Measurements from ENCODE around the gene PTPRE. TPM values are rescaled to one million over a fixed set of nuclear protein-coding genes. Genes with fewer than 3 reads are reported as not detected.

Gene PTPRE
- total RNA-seq, 1 donor from 2014 or later: 35.7 TPM

- intact Hi-C loops (cut with micrococcal nuclease): no loop called here
Measured at GRCh38 chr10:128110339-128110738, 203.4 kb downstream of the PTPRE start.

DNA sequence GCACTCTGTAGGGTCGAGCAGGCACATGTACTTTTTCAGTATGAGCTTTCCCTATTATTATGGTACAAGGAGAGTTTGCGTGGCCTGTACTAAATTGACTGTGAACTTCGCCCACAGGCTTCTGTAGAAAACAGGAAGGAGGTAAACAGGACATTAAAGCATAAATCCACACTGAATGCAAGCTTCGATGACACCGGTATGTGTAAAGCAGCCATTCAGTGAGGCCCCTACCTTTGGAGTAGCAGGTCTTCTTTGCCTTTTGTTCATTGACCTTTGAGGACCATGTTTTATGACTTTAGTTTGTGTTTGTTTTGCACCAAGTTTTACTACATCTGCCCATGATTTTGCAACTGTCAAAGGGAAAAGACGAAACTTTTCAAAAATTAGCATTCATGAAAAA is 204.8 kb downstream of the PTPRE start:
- intact Hi-C loops (cut with micrococcal nuclease): no loop called here

GRCh38 chr10:128113026-128113425 is 206.1 kb downstream of the PTPRE start:
- intact Hi-C loops (cut with micrococcal nuclease): no loop called here

- intact Hi-C loops (cut with micrococcal nuclease): no loop called here
Measured at GRCh38 chr10:128114901-128115300, 208.0 kb downstream of the PTPRE start.

DNA sequence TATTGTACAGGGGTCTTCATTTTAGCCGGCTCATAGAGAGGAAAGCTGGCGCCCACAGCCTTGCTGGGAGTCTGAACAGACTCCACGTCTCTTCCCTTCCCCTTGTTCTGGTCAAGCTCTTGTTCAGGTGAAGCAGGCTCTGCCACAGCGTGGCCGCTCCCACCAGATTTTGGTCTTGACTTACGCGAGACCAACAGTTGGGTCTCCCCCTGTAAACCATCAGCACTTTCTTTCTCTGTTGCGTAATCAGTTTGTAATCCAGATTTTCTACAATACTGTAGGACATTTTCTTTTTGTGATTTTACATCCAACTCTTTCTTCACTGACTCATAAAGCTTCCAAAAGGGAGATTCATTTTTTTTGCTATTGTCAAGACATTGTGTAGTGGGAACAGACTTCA is 208.5 kb downstream of the PTPRE start:
- intact Hi-C loops (cut with micrococcal nuclease): no loop called here

GRCh38 chr10:128116187-128116586 is 209.3 kb downstream of the PTPRE start:
- intact Hi-C loops (cut with micrococcal nuclease): no loop called here

GRCh38 chr10:128116851-128117615 is 210.1 kb downstream of the PTPRE start:
- intact Hi-C loops (cut with micrococcal nuclease): no loop called here

- intact Hi-C loops (cut with micrococcal nuclease): no loop called here
Measured at GRCh38 chr10:128121750-128122412, 215.0 kb downstream of the PTPRE start.

- intact Hi-C loops (cut with micrococcal nuclease): no loop called here
Measured at GRCh38 chr10:128122931-128123330, 216.0 kb downstream of the PTPRE start.

DNA sequence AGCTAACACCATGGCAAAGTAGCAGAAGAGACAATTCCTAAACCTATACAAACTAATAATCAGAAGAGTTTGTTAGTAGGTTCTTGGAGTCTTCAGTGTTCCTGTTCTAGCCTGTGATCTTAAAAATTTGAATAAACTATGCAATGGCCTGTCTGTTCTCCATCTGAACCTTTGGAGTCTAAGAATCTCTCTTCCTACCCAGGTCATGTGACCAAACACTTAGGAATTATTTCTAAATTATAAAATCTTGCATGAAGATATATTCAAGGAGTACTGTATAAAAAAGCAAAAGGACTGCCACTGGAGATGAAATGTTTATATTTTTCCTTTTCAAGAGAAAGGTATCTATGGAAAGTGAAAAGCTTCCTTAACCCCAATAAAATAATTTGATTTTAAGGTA is 216.9 kb downstream of the PTPRE start:
- intact Hi-C loops (cut with micrococcal nuclease): loop anchor here (2.0 kb wide), 2 partner anchors 21 to 249 kb away; no protein-coding TSS in a partner anchor

GRCh38 chr10:128124813-128125403 is 218.0 kb downstream of the PTPRE start:
- intact Hi-C loops (cut with micrococcal nuclease): loop anchor here (1.0 to 5.0 kb wide), 4 partner anchors 22 to 1342 kb away; partner anchors contain the start of gene MGMT

DNA sequence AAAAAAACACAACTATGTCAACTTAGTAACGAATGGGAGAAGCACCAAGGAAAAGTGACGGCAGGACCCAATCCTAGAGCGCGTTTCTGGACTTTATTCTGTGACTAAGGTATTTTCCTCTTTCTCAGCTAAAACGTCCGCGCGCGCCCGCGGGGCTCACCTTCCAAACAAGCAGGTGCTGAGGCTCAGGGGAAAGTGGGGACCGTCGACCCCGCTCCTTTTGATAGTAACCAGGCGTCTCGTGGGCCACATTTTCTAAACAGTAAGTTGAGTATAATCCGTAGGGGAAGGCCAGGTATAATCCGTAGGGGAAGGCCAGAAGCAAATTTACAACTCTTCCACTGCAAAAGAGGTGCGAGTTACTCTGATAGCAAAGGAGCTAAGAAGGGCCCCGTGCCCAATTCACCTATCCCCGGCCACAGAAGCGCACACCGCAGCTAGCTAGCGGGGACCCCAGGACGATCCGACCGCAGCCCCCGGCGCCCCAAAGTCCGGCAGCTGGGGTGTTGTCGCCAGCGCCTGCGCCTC is 218.6 kb downstream of the PTPRE start:
- intact Hi-C loops (cut with micrococcal nuclease): loop anchor here (1.0 to 5.0 kb wide), 4 partner anchors 23 to 1342 kb away; partner anchors contain the start of gene MGMT

DNA sequence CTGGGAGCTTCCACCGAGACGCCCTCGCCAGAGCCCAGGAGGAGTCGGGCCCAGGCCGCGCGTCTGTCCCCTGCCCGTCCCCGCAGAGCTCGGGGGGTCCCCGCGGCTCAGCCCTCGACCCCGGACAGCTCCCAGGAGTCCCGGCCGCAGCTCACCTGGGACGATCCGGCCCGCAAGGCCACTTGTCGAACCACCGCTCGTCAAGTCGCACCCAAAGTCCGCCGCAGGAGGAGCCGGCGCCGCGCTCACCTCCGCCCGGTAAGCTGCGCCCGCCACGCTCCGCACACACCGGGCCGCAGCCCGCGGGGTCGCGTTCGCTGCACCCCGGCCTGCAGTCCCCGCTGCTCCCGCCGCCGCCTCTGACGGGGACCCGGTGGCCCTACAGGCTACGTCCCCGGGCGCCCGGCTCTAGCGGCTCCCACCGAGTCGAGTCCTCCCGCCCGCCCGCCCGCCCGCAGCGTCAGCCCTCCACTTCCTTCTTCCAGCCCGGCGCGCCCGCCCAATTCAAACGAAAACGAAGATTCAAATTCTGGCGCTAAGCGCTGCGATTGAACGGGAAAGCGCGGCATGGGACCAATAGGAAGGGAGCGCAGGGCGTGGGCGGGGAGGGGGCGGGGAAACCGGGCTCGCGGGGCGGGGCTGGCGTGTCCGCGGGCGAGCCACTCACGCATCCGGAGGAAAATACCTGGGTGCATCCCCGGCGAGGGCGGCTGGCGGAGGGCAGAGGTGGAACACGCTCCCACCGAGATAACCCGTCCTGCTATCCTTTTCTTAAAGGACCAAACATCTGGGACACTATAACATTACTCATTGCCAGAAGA is 219.3 kb downstream of the PTPRE start, which contains the start of gene MKI67:
Gene MKI67, minus strand, starts transcription at position 480 of the 821 bp plus-strand sequence. CDS start 756 bp downstream, outside the sequence.
- intact Hi-C loops (cut with micrococcal nuclease): loop anchor here (1.0 to 5.0 kb wide), 9 partner anchors 23 to 1985 kb away; partner anchors contain the start of gene MGMT

GRCh38 chr10:128128582-128128981 is 221.7 kb downstream of the PTPRE start:
- intact Hi-C loops (cut with micrococcal nuclease): loop anchor here (5.0 kb wide), 1 partner anchor 1339 kb away; the partner anchor contains the start of gene MGMT

- intact Hi-C loops (cut with micrococcal nuclease): no loop called here
Measured at GRCh38 chr10:128130051-128130450, 223.1 kb downstream of the PTPRE start.

Other genes starting within 250 kb of the PTPRE start
- not detected in 2 replicates for gene FOXI2, start 169.9 kb upstream of the PTPRE start, total RNA-seq
- gene CLRN3, start 14.2 kb upstream of the PTPRE start, total RNA-seq: not detected in 2 replicates
- gene MKI67, start 219.3 kb downstream of the PTPRE start, total RNA-seq: 219 and 221 TPM in 2 replicates

Data from T-helper 1 cell treated with Interleukin-12 subunit alpha and Interleukin-12 subunit beta and Interleukin-4 antibody, amounts not matched to agents 30 ng/mL and 1 ng/mL, for 36 hours (primary cell).